Measurements from ENCODE around the gene PARVA.

The PARVA gene

DNA sequence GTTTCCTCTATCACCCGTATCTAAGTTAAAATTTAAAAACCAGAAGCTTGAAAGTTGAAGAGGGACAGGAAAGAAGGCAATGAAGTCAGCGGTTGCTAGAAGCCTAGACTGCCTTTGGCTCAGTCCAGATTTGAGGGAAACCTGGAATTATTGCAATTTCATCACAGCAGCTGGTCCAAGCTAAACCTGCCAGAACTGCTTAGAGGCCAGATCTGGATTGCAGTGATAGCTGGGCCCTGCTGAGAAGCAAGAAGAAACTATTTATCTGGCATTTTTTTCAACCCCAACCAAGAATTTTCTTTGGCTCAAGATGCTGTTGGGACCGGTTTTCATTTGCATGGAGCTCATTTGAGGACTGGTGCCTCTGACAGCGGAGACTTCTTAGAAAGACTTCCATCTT lies 175.3 kb downstream of the PARVA start:
- no peak for DNase-seq (ENCODE audit: low read depth)

DNA sequence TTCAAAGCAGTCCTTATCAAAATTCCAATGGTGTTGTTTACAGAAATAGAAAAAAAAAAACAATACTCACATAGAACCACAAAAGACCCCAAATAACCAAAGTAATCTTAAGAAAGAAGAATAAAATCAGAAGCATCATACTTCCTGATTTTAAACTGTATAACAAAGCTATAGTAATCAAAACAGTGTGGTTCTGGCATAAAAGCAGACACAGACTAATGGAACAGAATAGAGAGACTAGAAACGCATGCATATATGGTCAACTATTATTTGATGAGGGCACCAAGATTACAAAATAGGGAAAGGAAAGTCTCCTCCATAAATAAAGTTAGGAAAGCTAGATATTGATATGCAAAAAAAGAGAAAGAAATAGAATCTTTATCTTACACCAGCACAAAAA lies 176.8 kb downstream of the PARVA start:
- DNase-seq (ENCODE audit: low read depth): no peak

DNA sequence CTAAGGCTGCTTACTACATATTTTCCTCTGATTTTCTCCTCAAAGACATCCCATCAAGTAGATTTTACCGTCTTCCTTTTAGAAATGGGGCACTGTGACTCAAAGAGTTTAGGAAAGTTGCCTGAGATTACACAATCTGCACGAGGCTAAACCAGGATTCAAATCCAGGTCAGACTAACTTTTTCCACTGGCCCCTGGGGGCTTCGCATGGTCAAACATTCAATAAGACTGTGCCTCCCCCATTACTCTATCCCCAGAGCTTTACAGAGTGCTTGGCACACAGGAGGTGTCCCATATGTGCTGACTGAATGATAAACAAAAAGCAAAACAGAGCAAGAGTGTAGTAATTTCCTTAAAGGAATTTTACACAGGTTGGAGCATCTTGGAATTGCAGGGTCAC lies 178.8 kb downstream of the PARVA start:
- DNase-seq (ENCODE audit: low read depth): no peak

DNA sequence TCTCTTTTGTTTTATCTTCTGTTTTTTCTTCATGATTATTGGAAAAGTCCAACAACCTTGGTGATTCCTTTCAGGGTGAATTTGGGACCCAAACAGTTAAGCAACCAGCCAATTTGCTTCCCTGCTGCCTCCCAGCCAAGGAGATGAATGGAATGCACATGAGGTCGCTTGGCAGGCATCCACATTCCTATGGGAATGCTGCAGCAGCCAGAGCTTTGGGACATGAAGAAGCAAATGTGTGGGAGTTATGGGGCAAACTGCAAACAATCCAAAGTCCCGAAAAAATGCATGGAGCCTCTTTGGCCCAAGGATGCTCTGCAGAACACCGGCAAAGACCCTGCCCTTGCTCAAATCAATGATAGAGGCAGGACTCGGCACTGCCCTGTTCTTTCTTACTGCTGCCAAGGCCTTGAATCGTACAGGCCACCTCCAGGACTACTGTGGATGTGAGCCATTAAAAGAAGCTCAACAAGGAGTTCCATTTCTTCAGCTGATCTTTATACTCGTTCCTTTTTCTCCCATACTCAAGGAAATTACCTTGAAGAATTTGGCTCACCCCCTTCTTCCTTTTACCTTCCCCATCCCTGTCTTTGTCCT lies 179.5 kb downstream of the PARVA start:
- no peak for DNase-seq (ENCODE audit: low read depth)

DNA sequence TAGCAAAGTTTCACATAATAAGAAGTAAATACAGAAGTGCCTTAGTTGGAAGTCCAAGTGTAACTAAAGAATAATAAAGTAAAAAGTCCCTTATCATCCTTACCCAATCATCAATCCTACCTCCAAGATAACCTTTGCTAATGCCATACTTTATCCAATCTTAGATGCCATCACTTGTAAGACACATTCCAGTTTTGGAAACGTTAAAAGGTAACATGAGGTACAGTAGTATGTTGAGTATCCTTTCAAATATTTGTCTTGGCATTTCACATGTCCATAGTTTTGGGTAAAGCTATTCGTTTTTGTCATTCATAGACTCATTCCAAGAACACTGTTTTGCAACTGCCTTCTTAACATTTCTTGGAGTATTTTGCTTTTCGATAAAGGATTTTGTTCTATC lies 181.6 kb downstream of the PARVA start:
- no peak for DNase-seq (ENCODE audit: low read depth)

DNA sequence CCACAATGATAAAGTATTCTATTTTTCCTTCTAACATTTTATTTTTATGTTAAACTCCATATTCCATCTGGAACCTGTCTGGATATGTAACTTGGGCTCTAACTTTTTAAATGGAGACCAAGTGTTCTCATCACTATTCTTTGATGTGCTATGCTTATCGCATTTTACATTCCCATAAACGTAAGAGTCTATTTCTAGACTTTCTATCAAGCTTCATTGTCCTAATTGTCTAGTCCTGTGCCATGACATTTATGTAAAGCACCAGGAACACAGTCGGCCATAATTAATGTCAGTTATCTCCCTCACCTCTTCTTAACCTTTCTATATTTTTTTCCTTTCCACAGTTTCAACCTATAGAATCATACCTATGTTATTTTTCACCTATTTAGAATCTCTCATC lies 183.0 kb downstream of the PARVA start:
- DNase-seq (ENCODE audit: low read depth): no peak

DNA sequence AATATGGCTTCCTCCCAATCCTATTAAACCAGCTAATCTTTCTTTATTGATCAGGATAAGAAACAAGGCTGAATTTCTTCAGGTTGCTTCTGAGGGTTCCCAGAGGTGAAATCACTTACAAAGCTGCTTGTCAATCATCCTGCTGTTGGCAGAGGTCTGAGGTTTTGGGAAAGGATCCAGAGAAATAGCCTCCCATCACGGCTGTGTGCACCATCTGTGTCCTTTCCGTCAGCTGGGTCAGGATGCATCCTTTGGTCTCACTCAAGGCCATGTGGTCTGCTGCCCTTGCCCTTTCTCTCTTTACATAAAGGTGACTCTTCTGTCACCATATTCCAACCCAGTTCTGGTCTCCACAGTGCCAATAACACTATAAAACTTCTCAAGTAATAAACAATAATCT lies 183.5 kb downstream of the PARVA start:
- DNase-seq (ENCODE audit: low read depth): no peak

DNA sequence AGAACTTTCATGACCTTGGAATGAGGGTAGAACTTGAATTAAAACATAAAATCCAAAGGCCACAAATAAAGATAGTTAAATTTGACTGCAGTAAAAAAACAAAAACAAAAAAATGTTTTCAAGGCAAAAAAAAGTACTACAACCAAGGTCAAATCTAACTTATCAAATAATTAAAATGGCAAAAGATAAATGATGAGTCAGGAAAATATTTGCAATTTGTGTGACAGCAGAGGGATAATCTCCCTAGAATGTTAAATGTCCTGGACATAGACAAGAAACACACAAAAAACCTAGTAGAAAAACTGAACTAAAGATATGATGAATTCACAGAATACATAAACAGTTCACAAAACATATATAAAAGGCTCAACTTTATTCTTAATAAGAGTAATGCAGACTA lies 186.6 kb downstream of the PARVA start:
- DNase-seq (ENCODE audit: low read depth): no peak

DNA sequence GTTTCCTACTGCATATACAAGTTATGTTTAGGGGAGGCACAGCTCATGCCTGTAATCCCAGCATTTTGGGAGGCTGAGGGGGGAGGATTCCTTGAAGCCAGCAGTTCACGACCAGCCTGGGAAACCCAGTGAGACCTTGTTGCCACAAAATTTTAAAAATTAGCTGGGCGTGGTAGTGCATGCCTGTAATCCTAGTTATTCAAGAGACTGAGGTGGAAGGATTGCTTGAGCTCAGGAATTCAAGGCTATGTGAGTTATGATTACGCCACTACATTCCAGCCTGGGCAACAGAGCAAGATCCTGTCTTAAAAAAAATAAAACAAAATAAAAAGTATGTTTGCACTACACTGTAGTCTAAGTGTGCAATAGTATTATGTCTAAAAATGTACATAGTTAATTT lies 188.0 kb downstream of the PARVA start:
- DNase-seq (ENCODE audit: low read depth): no peak

DNA sequence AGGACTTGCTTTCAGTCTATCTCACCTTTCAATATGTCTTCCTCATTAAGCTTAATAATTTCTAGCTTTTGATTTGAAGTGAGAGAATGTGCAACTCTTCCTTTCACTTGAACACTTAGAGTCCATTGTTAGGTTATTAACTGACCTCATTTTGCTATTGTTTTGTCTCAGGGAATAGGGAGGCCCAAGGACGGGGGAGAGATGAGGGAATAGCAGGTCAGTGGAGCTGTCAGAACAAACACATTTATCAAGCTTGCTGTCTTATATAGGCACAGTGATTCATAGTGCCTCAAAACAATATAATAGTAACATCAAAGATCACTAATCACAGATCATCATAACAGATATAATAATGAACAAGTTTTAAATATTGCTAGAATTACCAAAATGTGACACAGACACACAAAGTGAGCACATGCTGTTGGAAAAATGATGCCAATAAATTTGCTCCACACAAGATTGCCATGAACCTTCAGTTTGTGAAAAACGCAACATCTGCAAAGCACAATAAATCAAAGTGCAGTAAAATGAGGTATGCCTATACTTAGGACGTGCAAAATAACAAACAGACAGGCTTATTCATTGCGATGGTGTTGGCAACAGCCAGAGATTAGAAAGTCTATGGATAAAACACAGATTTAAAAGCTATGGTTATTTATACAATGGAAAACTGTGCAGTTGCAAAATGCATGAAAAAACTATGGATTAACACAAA lies 190.5 kb downstream of the PARVA start:
- no peak for DNase-seq (ENCODE audit: low read depth)

DNA sequence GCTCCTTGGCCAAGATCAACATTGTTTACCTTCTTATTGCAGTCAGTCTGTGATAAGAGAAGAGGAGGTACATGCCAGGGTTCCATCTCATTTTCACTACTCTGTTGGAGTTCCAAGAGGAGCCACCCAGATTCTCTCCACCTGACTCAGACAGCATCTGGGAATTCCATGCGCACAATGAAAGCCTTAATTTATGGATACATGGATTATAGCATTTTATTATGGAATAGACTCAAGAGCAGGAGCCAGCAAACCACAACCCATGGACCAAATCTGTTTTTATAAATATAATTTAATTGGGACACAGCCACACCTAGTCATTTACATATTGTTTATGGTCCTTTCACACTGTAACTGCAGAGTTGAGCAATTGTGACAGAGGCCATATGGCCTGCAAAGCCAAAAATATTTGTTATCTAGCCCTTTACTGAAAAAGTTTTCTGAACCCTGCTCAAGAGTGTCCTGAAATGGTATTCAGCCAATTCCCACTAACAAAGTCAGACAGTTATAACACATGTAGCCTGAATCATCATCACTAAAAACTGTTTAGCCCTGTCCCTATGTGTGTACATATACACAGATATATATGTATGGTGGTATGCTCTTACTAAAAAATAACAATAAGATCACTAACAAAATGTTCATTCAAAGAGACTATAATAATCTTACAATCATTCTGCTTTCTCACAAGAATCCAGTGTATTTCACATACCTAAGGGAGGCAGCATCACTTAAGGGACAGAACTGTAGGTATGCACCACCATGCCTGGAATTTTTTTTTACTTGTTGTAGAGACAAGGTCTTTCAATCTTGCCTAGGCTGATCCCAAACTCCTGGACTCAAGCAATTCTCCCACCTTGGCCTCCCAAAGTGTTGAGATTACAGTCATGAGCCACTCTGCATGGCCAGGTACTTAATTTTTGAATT lies 192.4 kb downstream of the PARVA start:
- no peak for DNase-seq (ENCODE audit: low read depth)

DNA sequence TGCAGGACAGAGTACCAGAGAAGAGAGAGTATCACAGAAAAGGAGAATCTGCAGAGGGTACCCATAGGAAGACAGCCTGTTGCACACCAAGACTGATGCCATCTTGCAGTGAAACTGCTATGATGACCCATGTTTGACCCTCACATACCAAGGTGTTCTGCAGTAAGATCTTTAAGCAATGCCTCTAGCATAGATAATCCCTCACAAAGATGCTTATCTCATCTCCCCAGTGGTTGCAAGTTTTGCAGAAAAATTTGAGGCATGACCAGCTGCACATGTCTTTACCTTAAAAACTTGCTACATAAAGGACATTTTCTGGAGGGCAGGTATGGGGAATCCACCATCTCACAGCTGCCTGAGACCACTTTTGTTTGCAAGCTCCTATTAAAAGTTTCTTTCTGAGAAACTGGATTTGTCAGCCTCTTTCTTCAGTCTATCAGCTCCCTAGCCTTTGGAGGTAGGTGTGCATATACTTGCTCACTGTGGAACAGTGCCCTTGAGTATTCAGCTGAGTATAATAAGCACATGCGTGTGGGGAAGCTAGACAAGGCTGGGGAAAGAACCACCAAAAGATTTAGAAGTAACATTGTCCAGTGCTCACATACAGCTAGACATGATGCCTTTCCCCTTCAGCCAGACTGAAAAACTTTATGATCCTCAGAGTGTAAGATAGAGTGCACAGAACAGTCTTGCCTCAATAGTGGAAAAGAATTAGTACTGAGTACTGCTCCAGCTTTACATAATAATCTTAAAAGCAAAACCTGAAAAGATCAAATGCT lies 196.5 kb downstream of the PARVA start:
- no peak for DNase-seq (ENCODE audit: low read depth)

DNA sequence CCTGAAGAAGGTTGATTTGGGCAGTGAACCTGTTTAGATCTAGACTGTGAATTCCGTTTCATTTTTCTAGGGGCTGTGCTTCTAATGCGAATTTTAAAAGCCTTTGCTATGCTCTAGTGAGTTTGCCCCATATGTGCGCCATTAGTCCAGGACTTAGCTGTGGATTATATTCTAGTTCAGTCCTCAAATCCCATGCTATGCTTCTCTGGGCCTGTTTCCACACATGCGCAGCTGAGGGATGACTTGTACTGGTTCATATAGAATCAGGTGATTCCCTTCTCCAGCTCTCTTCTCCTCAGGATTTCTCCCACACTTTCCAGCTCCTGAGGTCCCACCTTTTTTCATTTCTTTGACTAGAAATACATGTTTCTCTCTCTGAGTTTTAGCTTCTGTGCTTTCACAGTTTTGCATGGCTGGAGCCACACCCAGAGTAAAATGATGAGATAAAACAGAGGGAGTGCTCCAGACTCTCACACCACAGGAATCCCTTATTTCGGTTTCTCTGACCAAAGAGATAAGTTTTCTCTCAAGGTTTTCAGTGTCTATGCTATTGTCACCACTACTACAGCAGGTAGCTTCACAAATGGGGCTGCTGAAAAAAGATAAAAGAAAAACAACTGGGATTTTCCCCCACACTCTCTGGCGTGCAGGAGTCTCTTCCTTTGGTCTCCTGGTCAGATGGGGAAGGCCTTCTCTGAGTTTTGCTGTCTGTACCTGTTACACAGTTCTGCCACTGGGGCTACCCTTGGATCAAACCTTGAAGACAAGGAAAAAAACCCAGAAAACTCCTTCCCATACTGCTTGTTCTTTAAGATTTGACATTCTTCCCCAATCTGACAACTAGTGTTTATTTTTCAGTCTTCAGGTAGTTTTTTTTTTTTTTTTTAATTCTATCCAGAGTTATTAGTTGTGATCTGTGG lies 200.6 kb downstream of the PARVA start:
- no peak for DNase-seq (ENCODE audit: low read depth)

DNA sequence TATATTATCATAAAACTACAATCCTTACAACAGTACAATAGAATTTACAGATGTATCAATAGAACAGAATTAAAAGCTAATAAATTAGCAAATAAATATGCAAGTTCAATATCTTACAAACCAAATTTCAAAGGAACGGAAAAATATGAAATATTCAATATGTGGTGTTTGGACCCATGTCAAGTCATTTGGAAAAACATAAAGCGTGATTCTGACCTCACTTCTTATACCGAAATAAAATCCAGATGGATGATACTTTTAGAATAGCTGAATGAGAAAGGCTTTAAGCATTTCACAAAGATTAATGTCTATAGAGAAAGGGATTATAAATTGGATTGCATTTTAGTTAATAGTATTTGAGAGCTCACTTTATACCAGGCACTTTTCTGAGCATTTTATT lies 204.0 kb downstream of the PARVA start:
- DNase-seq (ENCODE audit: low read depth): no peak

DNA sequence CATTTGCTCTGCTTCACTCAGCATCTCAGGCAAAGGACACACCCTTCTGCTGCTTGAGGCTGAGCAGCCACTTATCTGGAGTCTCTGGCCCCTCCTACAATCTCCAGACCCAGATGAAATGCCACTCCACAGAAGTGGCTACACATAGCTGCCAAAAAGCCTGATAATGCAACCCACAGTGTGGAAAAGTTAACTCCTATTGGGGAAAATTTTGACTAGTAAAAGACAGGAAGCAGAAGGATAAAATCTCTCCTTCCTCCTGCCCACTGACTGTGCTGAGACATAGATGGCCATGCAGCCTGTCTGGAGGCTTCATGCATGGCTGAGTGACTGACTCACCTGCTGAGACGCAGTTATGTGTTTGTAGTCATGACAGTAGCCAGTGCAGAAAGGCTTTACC lies 204.6 kb downstream of the PARVA start:
- no peak for DNase-seq (ENCODE audit: low read depth)

Measured in activated gamma-delta T cell treated with anti-CD3 and anti-CD28 coated beads, Interleukin-2, amount 50 U/mL, for 16 hours (primary cell).